GM23248 (cell line): ENCODE data around the gene GPLD1. TPM values are rescaled to one million over a fixed set of nuclear protein-coding genes. Genes with fewer than 3 reads are reported as not detected.
A peak's percentile ranks its signal among the peaks of the same experiment; 100 is the strongest.

Experiments
- DNase-seq: peaks from one replicate; pipeline ENCODE4 v3.0.0-alpha.2; 2015
- H2AFZ ChIP-seq: fragments of 200-600 bp; sonication (generic); 2 replicates; pipeline ENCODE4 v1.6.1; 2016; ENCODE audit warnings: antibody characterized with exemption
- H3F3A ChIP-seq: fragments of 200-600 bp; sonication (generic); 2 replicates; pipeline ENCODE4 v1.6.1; 2016; ENCODE audit warnings: mild to moderate bottlenecking, antibody characterized with exemption, mixed run types; ENCODE audit not compliant: insufficient read depth
- H3K27ac ChIP-seq: fragments of 200-600 bp; sonication (generic); 2 replicates; pipeline ENCODE4 v1.5.1; 2016; ENCODE audit warnings: mild to moderate bottlenecking
- H3K27me3 ChIP-seq: fragments of 200-600 bp; sonication (generic); replicated peaks from 2 replicates; pipeline ENCODE4 v1.6.1; 2016; ENCODE audit warnings: mild to moderate bottlenecking; ENCODE audit not compliant: insufficient read depth
- H3K36me3 ChIP-seq: fragments of 200-600 bp; sonication (generic); 2 replicates; pipeline ENCODE4 v1.6.1; 2016; ENCODE audit warnings: low read depth, mild to moderate bottlenecking
- H3K4me1 ChIP-seq: fragments of 200-600 bp; sonication (generic); 2 replicates; pipeline ENCODE4 v1.6.1; 2016; ENCODE audit warnings: mild to moderate bottlenecking; ENCODE audit not compliant: insufficient read depth
- H3K4me2 ChIP-seq: fragments of 200-600 bp; sonication (generic); one replicate; pipeline ENCODE4 v1.6.1; 2016; ENCODE audit warnings: mild to moderate bottlenecking; ENCODE audit not compliant: unreplicated experiment
- H3K4me3 ChIP-seq: fragments of 200-600 bp; sonication (generic); 2 replicates; pipeline ENCODE4 v1.5.1; 2016; ENCODE audit warnings: mild to moderate bottlenecking
- H3K79me2 ChIP-seq: fragments of 200-600 bp; sonication (generic); 2 replicates; pipeline ENCODE4 v1.6.1; 2016; ENCODE audit warnings: mild to moderate bottlenecking; ENCODE audit not compliant: insufficient read depth
- H3K9ac ChIP-seq: fragments of 200-600 bp; sonication (generic); 2 replicates; pipeline ENCODE4 v1.6.1; 2016; ENCODE audit warnings: mild to moderate bottlenecking
- H3K9me2 ChIP-seq: fragments of 200-600 bp; sonication (generic); 2 replicates; pipeline ENCODE4 v1.6.1; 2016; ENCODE audit warnings: mixed run types, mild to moderate bottlenecking, moderate library complexity; ENCODE audit not compliant: insufficient read depth
- H3K9me3 ChIP-seq: fragments of 200-600 bp; sonication (generic); one replicate; pipeline ENCODE4 v1.6.1; 2017; ENCODE audit warnings: low read depth
- H4K20me1 ChIP-seq: fragments of 200-600 bp; sonication (generic); 2 replicates; pipeline ENCODE4 v1.6.0; 2016; ENCODE audit not compliant: insufficient read depth
- EZH2 ChIP-seq: fragments of 200-600 bp; sonication (generic); IDR thresholded peaks from 2 replicates; pipeline ENCODE4 v1.6.1; 2018; ENCODE audit warnings: antibody characterized with exemption, mild to moderate bottlenecking; ENCODE audit not compliant: insufficient read depth, poor library complexity, severe bottlenecking
- EZH2phosphoT487 ChIP-seq: fragments of 200-600 bp; sonication (generic); IDR thresholded peaks from 2 replicates; pipeline ENCODE4 v1.6.1; 2018; ENCODE audit warnings: antibody characterized with exemption, moderate library complexity, mild to moderate bottlenecking, low read depth; ENCODE audit not compliant: insufficient read depth
- WGBS, 2 experiments: methylation state at CpG; one replicate each; pipeline ENCODE4 v1.1.6; 2015 to 2017; ENCODE audit warnings: low lambda C conversion rate in 2 of 2, low coverage in 1 of 2; ENCODE audit errors: missing lambda C conversion rate in 2 of 2; 5-methylcytosine and 5-hydroxymethylcytosine counted together
- in situ Hi-C: fragments of 300-500 bp; cut with MboI; formaldehyde crosslinking; loops from 2 replicates; pipeline ENCODE4 v1.15.0; 2020
- polyA plus RNA-seq: library from polyadenylated mRNA; unstranded; fragments of >200 nt; fragmentation: Nextera tagmentation; extraction: Ambion mirVana; gene quantifications from 2 replicates; pipeline ENCODE4 v1.2.1, GENCODE V29; 2016
- total RNA-seq: library from RNA; depleted of rRNA; stranded (reverse); fragments of >200 nt; shearing (Covaris generic); gene quantifications from 2 replicates; pipeline ENCODE4 v1.2.3, GENCODE V29; 2014; rRNA removed

Gene GPLD1
- total RNA-seq, result 0.97 TPM in 1 of 2 replicates, not detected in the other
- 0.09 TPM in 2 replicates for polyA plus RNA-seq

GRCh38 chr6:24489470-24489869 is at the start of gene GPLD1:
Gene GPLD1 (minus strand): TSS chr6:24489578. CDS start chr6:24489511, 67 bp downstream.
- Histone ChIP-seq H3K4me3 (no peak within 1 kb of the TSS), H2AFZ (no peak within 1 kb of the TSS), H3K9me2 (no peaks in the 10 kb centered on the region), H4K20me1 (no peaks in the 10 kb centered on the region), H3K4me2 (no peak within 1 kb of the TSS), H3K4me1 (no peaks in the 10 kb centered on the region), H3K27me3 (no peaks in the 10 kb centered on the region), H3F3A (no peaks in the 10 kb centered on the region), H3K9ac (no peak within 1 kb of the TSS), H3K9me3 (no peaks in the 10 kb centered on the region), H3K36me3 (no peaks in the 10 kb centered on the region), H3K79me2 (no peaks in the 10 kb centered on the region), H3K27ac (no peak within 1 kb of the TSS)
- no peak for DNase-seq
- in situ Hi-C loops, result no loop called here
- 75 to 78% methylated on average over 6 of the region's 6 CpGs for WGBS, 2 experiments
- TF ChIP-seq EZH2 (no peak), EZH2phosphoT487 (no peak)

GRCh38 chr6:24537771-24538385 is 48.5 kb upstream of the GPLD1 start:
- Histone ChIP-seq H3K4me2 (no peak overlapping the region), H3F3A (no peaks in the 10 kb centered on the region), H3K79me2 (no peaks in the 10 kb centered on the region), H3K9me2 (no peaks in the 10 kb centered on the region), H3K27ac (no peak overlapping the region), H3K27me3 (no peaks in the 10 kb centered on the region), H4K20me1 (no peaks in the 10 kb centered on the region), H3K9me3 (no peaks in the 10 kb centered on the region), H3K4me1 (no peaks in the 10 kb centered on the region), H2AFZ (no peak overlapping the region), H3K4me3 (no peak overlapping the region), H3K36me3 (no peaks in the 10 kb centered on the region), H3K9ac (no peak overlapping the region)
- DNase-seq, result peak; percentile 22
- WGBS, 2 experiments, result 94 to 95% methylated on average over 8 of the region's 8 CpGs
- in situ Hi-C loops, result no loop called here
- TF ChIP-seq EZH2 (no peak), EZH2phosphoT487 (no peak)

GRCh38 chr6:24537082-24537699 is 47.8 kb upstream of the GPLD1 start:
- WGBS, 2 experiments, result 65 to 74% methylated on average over 8 of the region's 8 CpGs
- Histone ChIP-seq H3K4me3 (no peak overlapping the region), H3K27me3 (no peaks in the 10 kb centered on the region), H3K4me2 (no peak overlapping the region), H2AFZ (no peak overlapping the region), H4K20me1 (no peaks in the 10 kb centered on the region), H3K9ac (no peak overlapping the region), H3K9me2 (no peaks in the 10 kb centered on the region), H3K36me3 (no peaks in the 10 kb centered on the region), H3K4me1 (no peaks in the 10 kb centered on the region), H3F3A (no peaks in the 10 kb centered on the region), H3K9me3 (no peaks in the 10 kb centered on the region), H3K79me2 (no peaks in the 10 kb centered on the region), H3K27ac (no peak overlapping the region)
- no peak for DNase-seq
- TF ChIP-seq EZH2 (no peak), EZH2phosphoT487 (no peak)
- in situ Hi-C loops, result no loop called here

GRCh38 chr6:24536466-24536865 is 47.1 kb upstream of the GPLD1 start:
- Histone ChIP-seq H3K4me1 (no peaks in the 10 kb centered on the region), H3K9me3 (no peaks in the 10 kb centered on the region), H3K27ac (no peak overlapping the region), H4K20me1 (no peaks in the 10 kb centered on the region), H3K4me3 (no peak overlapping the region), H3K79me2 (no peaks in the 10 kb centered on the region), H3K36me3 (no peaks in the 10 kb centered on the region), H3K9me2 (no peaks in the 10 kb centered on the region), H3F3A (no peaks in the 10 kb centered on the region), H2AFZ (no peak overlapping the region), H3K4me2 (no peak overlapping the region), H3K9ac (no peak overlapping the region), H3K27me3 (no peaks in the 10 kb centered on the region)
- DNase-seq, result no peak
- in situ Hi-C loops, result no loop called here
- no peak for TF ChIP-seq EZH2phosphoT487
- TF ChIP-seq EZH2, result no peak
- 49 to 56% methylated on average over 4 of the region's 4 CpGs for WGBS, 2 experiments
